Measurements from ENCODE around the gene RND1.
"Not testable (repeated sequence)": the region's sequence is repeated elsewhere in the genome, so short reads cannot be mapped to it uniquely, and the experiment has no call there.

The RND1 gene

GRCh38 chr12:48861111-48861510 lies 4.6 kb downstream of the RND1 start:
- no peak for DNase-seq (ENCODE audit: extremely low spot score)
- TF ChIP-seq CTCF (IDR thresholded peaks at IDR 0.05; ENCODE audit: control extremely low read depth, extremely low read depth, low read depth, missing control alignments): no peak
- POLR2A ChIA-PET: no interaction called here
- CTCF ChIA-PET: interaction anchor here (0.9 to 9.9 kb wide), 3 partner anchors 9 to 133 kb away, joined by 3 to 127 read pairs (median 3); partner anchors contain the start of gene DDX23

- POLR2A ChIA-PET: interaction anchor here (0.5 to 1.0 kb wide), 3 partner anchors 8 to 107 kb away, joined by 4 to 6 read pairs (median 6); partner anchors contain the start of gene DDX23
- DNase-seq (ENCODE audit: extremely low spot score): not testable (repeated sequence)
- CTCF ChIA-PET: interaction anchor here (0.9 to 11.3 kb wide), 6 partner anchors 8 to 117 kb away, joined by 3 to 313 read pairs (median 3); no protein-coding TSS in a partner anchor
Measured at GRCh38 chr12:48860236-48860635, 5.4 kb downstream of the RND1 start.

DNA sequence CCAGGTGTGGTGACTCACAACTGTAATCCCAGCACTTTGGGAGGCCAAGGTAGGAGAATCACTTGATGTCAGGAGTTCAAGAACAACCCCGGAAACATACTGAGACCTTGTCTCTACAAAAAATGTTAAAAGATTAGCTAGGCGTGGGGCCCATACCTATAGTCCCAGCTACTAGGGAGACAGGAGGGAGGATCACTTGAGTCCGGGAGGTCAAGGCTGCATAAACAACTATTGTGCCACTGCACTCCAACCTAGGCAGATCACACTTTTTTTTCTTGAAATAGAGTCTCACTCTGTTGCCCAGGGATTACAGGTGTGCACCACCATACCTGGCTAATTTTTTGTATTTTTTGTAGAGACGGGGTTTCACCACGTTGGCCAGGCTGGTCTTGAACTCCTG lies 6.1 kb downstream of the RND1 start:
- CTCF ChIA-PET: interaction anchor here (0.9 to 11.3 kb wide), 6 partner anchors 9 to 118 kb away, joined by 3 to 313 read pairs (median 3); no protein-coding TSS in a partner anchor
- POLR2A ChIA-PET: interaction anchor here (0.5 to 1.0 kb wide), 2 partner anchors 8 to 106 kb away, joined by 4 to 6 read pairs; partner anchors contain the start of gene DDX23
- no peak for TF ChIP-seq CTCF (IDR thresholded peaks at IDR 0.05; ENCODE audit: control extremely low read depth, extremely low read depth, low read depth, missing control alignments)

GRCh38 chr12:48858043-48858442 lies 7.6 kb downstream of the RND1 start:
- ChIA-PET CTCF (interaction anchor here (0.7 to 11.3 kb wide), 6 partner anchors 9 to 130 kb away, joined by 3 to 313 read pairs (median 6); partner anchors contain the start of gene FKBP11), POLR2A (interaction anchor here (0.5 to 2.4 kb wide), 3 partner anchors 8 to 144 kb away, joined by 4 to 19 read pairs (median 12); partner anchors contain the start of gene RND1)
- TF ChIP-seq CTCF (IDR thresholded peaks at IDR 0.05; ENCODE audit: control extremely low read depth, extremely low read depth, low read depth, missing control alignments): no peak
- no peak for DNase-seq (ENCODE audit: extremely low spot score)

More for the DNA sequence above, 6.1 kb downstream of the RND1 start:
- DNase-seq (ENCODE audit: extremely low spot score): no peak

DNA sequence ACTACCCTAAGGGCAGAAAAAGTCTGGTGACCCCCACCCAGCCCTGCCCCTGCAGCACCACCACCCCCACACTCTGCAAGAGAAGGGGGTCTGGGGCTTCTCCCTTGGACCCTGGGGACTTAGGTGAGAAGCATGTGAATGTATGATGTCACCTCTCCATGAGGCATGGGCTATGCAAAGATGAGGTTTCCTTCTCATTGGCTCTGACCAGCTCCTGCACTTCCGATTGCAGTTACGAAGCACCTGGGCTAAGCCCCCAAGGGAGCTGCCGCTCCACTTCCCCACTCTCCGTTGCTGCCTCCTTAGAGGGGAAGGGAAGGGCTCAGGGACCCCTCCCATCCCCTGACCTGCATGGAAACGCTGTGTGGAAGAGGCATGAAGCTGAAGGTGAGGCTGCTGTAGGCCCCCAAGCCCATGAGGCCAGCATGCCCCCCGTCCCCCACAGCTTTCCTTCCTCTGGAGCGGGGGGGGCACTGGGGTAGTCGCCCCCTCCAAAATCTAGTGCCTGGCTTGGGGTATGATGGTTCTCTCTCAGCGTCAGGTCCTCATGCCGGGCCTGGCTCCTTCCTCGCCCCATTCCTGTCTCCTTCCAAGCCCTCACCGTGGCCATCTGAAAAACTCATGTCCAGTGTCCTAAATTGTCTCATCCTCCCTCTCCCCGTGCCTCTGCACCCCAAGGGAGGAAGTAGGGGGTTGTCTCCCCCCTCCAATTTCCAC lies 8.2 kb downstream of the RND1 start:
- DNase-seq (ENCODE audit: extremely low spot score): peak; percentile 43
- CTCF ChIA-PET: interaction anchor here (0.7 to 11.3 kb wide), 8 partner anchors 9 to 131 kb away, joined by 3 to 313 read pairs (median 5); partner anchors contain the start of gene FKBP11
- POLR2A ChIA-PET: interaction anchor here (0.6 to 2.4 kb wide), 2 partner anchors 8 to 658 kb away, joined by 3 to 19 read pairs; partner anchors contain the start of gene RND1
- no peak for TF ChIP-seq CTCF (IDR thresholded peaks at IDR 0.05; ENCODE audit: control extremely low read depth, extremely low read depth, low read depth, missing control alignments)

DNA sequence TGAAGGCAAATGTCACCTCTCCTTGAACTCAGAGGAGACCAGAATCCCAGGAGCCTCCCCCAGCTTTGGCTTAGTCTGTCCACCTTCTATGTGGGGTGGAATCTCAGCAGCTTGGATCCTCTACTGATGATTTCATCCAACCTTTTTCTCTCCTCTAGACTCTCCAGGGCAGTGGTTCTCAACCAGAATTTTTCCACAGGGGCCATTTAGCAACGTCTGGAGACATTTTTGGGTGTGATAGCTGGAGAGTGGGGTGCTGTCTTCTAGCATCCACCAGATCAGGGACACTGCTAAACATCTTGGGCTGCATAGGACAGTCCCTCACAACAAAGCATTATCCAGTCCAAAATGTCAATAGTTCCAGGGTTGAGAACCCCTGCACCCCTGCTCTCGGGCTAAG lies 9.3 kb downstream of the RND1 start:
- POLR2A ChIA-PET: interaction anchor here (2.4 kb wide), 1 partner anchor 9 kb away, joined by 19 read pairs; the partner anchor contains the start of gene RND1
- no peak for TF ChIP-seq CTCF (IDR thresholded peaks at IDR 0.05; ENCODE audit: control extremely low read depth, extremely low read depth, low read depth, missing control alignments)
- DNase-seq (ENCODE audit: extremely low spot score): no peak
- CTCF ChIA-PET: interaction anchor here (0.7 to 11.3 kb wide), 9 partner anchors 10 to 131 kb away, joined by 3 to 313 read pairs (median 6); partner anchors contain the start of gene FKBP11

- POLR2A ChIA-PET; DNase-seq (ENCODE audit: extremely low spot score): not testable (repeated sequence)
- CTCF ChIA-PET: interaction anchor here (0.9 to 11.3 kb wide), 10 partner anchors 11 to 145 kb away, joined by 3 to 313 read pairs (median 35); partner anchors contain the start of genes RND1 and WNT1
Measured at GRCh38 chr12:48854932-48855331, 10.7 kb downstream of the RND1 start.

Measured in GM10248 (cell line).